Astrocyte (in vitro differentiated cells and primary cell): ENCODE measurements around the gene SH3BP2. TPM values are rescaled to one million over a fixed set of nuclear protein-coding genes. Genes with fewer than 3 reads are reported as not detected.

Source experiments
- DNase-seq: peaks from one replicate; pipeline ENCODE4 v3.0.0-alpha.2; 2010; ENCODE audit warnings: low read depth
- FAIRE-seq: peaks from 2 replicates; lab custom pipeline; 2011; peaks lifted over from hg19 to GRCh38; lab: Jason Lieb, UNC
- H2AFZ ChIP-seq: 2 replicates; pipeline ENCODE4 v1.6.0; 2012; ENCODE audit warnings: low read depth, low read length, inconsistent platforms
- H3K27ac ChIP-seq: 2 replicates; pipeline ENCODE4 v1.5.1; 2011; ENCODE audit warnings: low read depth, low read length, inconsistent platforms
- H3K27me3 ChIP-seq: 2 replicates; pipeline ENCODE4 v1.6.0; 2011; ENCODE audit warnings: low read length, inconsistent platforms; ENCODE audit not compliant: insufficient read depth
- H3K36me3 ChIP-seq: 2 replicates; pipeline ENCODE4 v1.5.1; 2011; ENCODE audit warnings: low read length, inconsistent platforms; ENCODE audit not compliant: insufficient read depth
- H3K4me1 ChIP-seq: 2 replicates; pipeline ENCODE4 v1.5.1; 2011; ENCODE audit warnings: low read length, inconsistent platforms; ENCODE audit not compliant: insufficient read depth
- H3K4me2 ChIP-seq: 2 replicates; pipeline ENCODE4 v1.6.0; 2012; ENCODE audit warnings: low read length, inconsistent platforms
- H3K4me3 ChIP-seq: 2 replicates; pipeline ENCODE4 v1.5.1; 2011; ENCODE audit warnings: low read depth, mild to moderate bottlenecking, low read length, inconsistent platforms; ENCODE audit not compliant: insufficient read depth
- H3K79me2 ChIP-seq: 2 replicates; pipeline ENCODE4 v1.6.0; 2012; ENCODE audit warnings: mild to moderate bottlenecking, low read length, inconsistent platforms; ENCODE audit not compliant: insufficient read depth
- H3K9ac ChIP-seq: 2 replicates; pipeline ENCODE4 v1.6.0; 2012; ENCODE audit warnings: mild to moderate bottlenecking, low read length, inconsistent platforms
- H3K9me3 ChIP-seq: 2 replicates; pipeline ENCODE4 v1.5.1; 2012; ENCODE audit warnings: low read depth, mild to moderate bottlenecking, low read length, inconsistent platforms; ENCODE audit not compliant: insufficient read depth
- H4K20me1 ChIP-seq: 2 replicates; pipeline ENCODE4 v1.6.0; 2012; ENCODE audit warnings: low read length, inconsistent platforms; ENCODE audit not compliant: insufficient read depth
- H3K27ac Mint-ChIP-seq: one replicate; pipeline ENCODE4 v1.8.0; 2021; ENCODE audit warnings: mild to moderate bottlenecking, mixed read lengths; ENCODE audit not compliant: unreplicated experiment
- H3K27me3 Mint-ChIP-seq: one replicate; pipeline ENCODE4 v1.8.0; 2021; ENCODE audit warnings: low read depth, mixed read lengths; ENCODE audit not compliant: unreplicated experiment
- H3K36me3 Mint-ChIP-seq: one replicate; pipeline ENCODE4 v1.8.0; 2021; ENCODE audit warnings: low read depth, mixed read lengths; ENCODE audit not compliant: unreplicated experiment
- H3K4me1 Mint-ChIP-seq: one replicate; pipeline ENCODE4 v1.8.0; 2021; ENCODE audit warnings: low read depth, mixed read lengths; ENCODE audit not compliant: unreplicated experiment
- H3K4me3 Mint-ChIP-seq: one replicate; pipeline ENCODE4 v1.8.0; 2021; ENCODE audit warnings: mild to moderate bottlenecking, moderate library complexity, mixed read lengths; ENCODE audit not compliant: unreplicated experiment
- H3K9me3 Mint-ChIP-seq: one replicate; pipeline ENCODE4 v1.8.0; 2021; ENCODE audit warnings: mild to moderate bottlenecking, mixed read lengths; ENCODE audit not compliant: unreplicated experiment
- CTCF ChIP-seq: IDR thresholded peaks from 2 replicates; pipeline ENCODE4 v1.5.1; 2011; ENCODE audit warnings: low read depth, mild to moderate bottlenecking, inconsistent platforms, low read length, moderate library complexity; ENCODE audit not compliant: insufficient read depth
- EZH2 ChIP-seq: IDR thresholded peaks from 2 replicates; pipeline ENCODE4 v1.6.1; 2012; ENCODE audit warnings: mild to moderate bottlenecking, low read length, inconsistent platforms; ENCODE audit not compliant: insufficient read depth
- total RNA-seq: library from RNA; stranded (reverse); gene quantifications from 2 replicates; pipeline ENCODE4 v1.2.1, GENCODE V29; 2021

The SH3BP2 gene
- total RNA-seq, 1 donor from 2014 or later = 33.7 TPM

GRCh38 chr4:2878346-2878745, 85.5 kb downstream of the SH3BP2 start:
- Histone ChIP-seq H3K9ac (no peak overlapping the region), H3K4me2 (no peak overlapping the region), H3K36me3 (peaks cover 14% of the 10 kb centered on the region), H2AFZ (no peak overlapping the region), H4K20me1 (peaks cover 56% of the 10 kb centered on the region), H3K27ac (no peak overlapping the region), H3K9me3 (no peaks in the 10 kb centered on the region), H3K4me1 (no peaks in the 10 kb centered on the region), H3K4me3 (no peak overlapping the region), H3K27me3 (no peaks in the 10 kb centered on the region), H3K79me2 (peaks cover 67% of the 10 kb centered on the region)
- peaks cover 19% of the 10 kb centered on the region for H3K4me1 Mint-ChIP-seq
- FAIRE-seq (no peak), DNase-seq (no peak)
- TF ChIP-seq EZH2 (no peak), CTCF (no peak)
- H3K4me3 Mint-ChIP-seq = no peak overlapping the region
- peak overlapping the region; percentile 8 for H3K27ac Mint-ChIP-seq
- H3K27me3 Mint-ChIP-seq = no peaks in the 10 kb centered on the region
- H3K9me3 Mint-ChIP-seq = no peaks in the 10 kb centered on the region
- H3K36me3 Mint-ChIP-seq = peaks cover 36% of the 10 kb centered on the region

- H3K36me3 Mint-ChIP-seq = peaks cover 36% of the 10 kb centered on the region
- H3K4me3 ChIP-seq = no peak overlapping the region
Observed at GRCh38 chr4:2879026-2879425, 86.1 kb downstream of the SH3BP2 start.

More at GRCh38 chr4:2879026-2879425, 86.1 kb downstream of the SH3BP2 start:
- no peak overlapping the region for H3K9ac ChIP-seq
- no peak overlapping the region for H3K27ac ChIP-seq
- Mint-ChIP-seq H3K4me3 (no peak overlapping the region), H3K27ac (peak overlapping the region; percentile 47), H3K27me3 (no peaks in the 10 kb centered on the region), H3K9me3 (no peaks in the 10 kb centered on the region), H3K4me1 (peaks cover 19% of the 10 kb centered on the region)
- H4K20me1 ChIP-seq = peaks cover 52% of the 10 kb centered on the region
- DNase-seq (no peak), FAIRE-seq (no peak)
- no peak overlapping the region for H3K4me2 ChIP-seq
- no peak overlapping the region for H2AFZ ChIP-seq
- no peaks in the 10 kb centered on the region for H3K4me1 ChIP-seq
- H3K9me3 ChIP-seq = no peaks in the 10 kb centered on the region
- H3K36me3 ChIP-seq = peaks cover 15% of the 10 kb centered on the region
- TF ChIP-seq EZH2 (no peak), CTCF (no peak)
- peaks cover 61% of the 10 kb centered on the region for H3K79me2 ChIP-seq
- H3K27me3 ChIP-seq = no peaks in the 10 kb centered on the region
